Brain pericyte (primary cell): ENCODE results near the gene RCE1.

Source experiments
- DNase-seq: peaks from one replicate; pipeline ENCODE4 v3.0.0-alpha.2; 2012; ENCODE audit warnings: low read depth, low spot score

The RCE1 gene

GRCh38 chr11:66886671-66887221, 43.5 kb downstream of the RCE1 start:
- DNase-seq, result no peak

- no peak for DNase-seq
Measured at GRCh38 chr11:66887526-66887925, 44.3 kb downstream of the RCE1 start.

GRCh38 chr11:66888282-66888681, 45.0 kb downstream of the RCE1 start:
- DNase-seq, result no peak

GRCh38 chr11:66889960-66890359, 46.7 kb downstream of the RCE1 start:
- no peak for DNase-seq

- DNase-seq, result peak; percentile 62
Measured at GRCh38 chr11:66891851-66892660, 48.8 kb downstream of the RCE1 start.

- no peak for DNase-seq
Measured at GRCh38 chr11:66892911-66893310, 49.7 kb downstream of the RCE1 start.

GRCh38 chr11:66894141-66894540, 50.9 kb downstream of the RCE1 start:
- DNase-seq, result no peak
